CD14-positive monocyte (primary cell): ENCODE data around the gene GPR15LG. TPM values are rescaled to one million over a fixed set of nuclear protein-coding genes. Genes with fewer than 3 reads are reported as not detected.
A peak's percentile ranks its signal among the peaks of the same experiment; 100 is the strongest.

Source experiments
- DNase-seq, 3 donors: peaks; one replicate each; pipeline ENCODE4 v3.0.0-alpha.2; 2011 to 2022
- H2AFZ ChIP-seq: 2 replicates; pipeline ENCODE4 v1.6.0; 2012; ENCODE audit warnings: mild to moderate bottlenecking, low read depth, low read length, inconsistent platforms; ENCODE audit not compliant: insufficient read depth, poor library complexity, severe bottlenecking
- H3K27ac ChIP-seq, 2 donors: 1 replicate in 1 of 2; 2 replicates in 1 of 2; pipeline ENCODE4 v1.5.1; 2012 to 2013; ENCODE audit warnings: low read length in 2 of 2, control low read depth in 1 of 2, inconsistent platforms in 1 of 2, low read depth in 1 of 2, mild to moderate bottlenecking in 1 of 2
- H3K27me3 ChIP-seq, 2 donors: one replicate each; pipeline versions ENCODE4 v1.6.0 to v1.6.1; 2011 to 2013; ENCODE audit warnings: low read length in 2 of 2; ENCODE audit not compliant: control insufficient read depth in 2 of 2, insufficient read depth in 2 of 2
- H3K36me3 ChIP-seq, 2 donors: replicated peaks in 1 of 2; 1 replicate in 1 of 2; 2 replicates in 1 of 2; pipeline versions ENCODE4 v1.5.1 to v1.6.1; 2012 to 2013; ENCODE audit warnings: low read length in 2 of 2, control low read depth in 1 of 2, inconsistent platforms in 1 of 2, mild to moderate bottlenecking in 1 of 2; ENCODE audit not compliant: insufficient read depth in 2 of 2, control insufficient read depth in 1 of 2
- H3K4me1 ChIP-seq, 2 donors: 1 replicate in 1 of 2; 2 replicates in 1 of 2; pipeline versions ENCODE4 v1.5.1 to v1.6.1; 2012 to 2013; ENCODE audit warnings: low read length in 2 of 2, control low read depth in 1 of 2, inconsistent platforms in 1 of 2, mild to moderate bottlenecking in 1 of 2, moderate library complexity in 1 of 2; ENCODE audit not compliant: insufficient read depth in 2 of 2, control insufficient read depth in 1 of 2
- H3K4me2 ChIP-seq: replicated peaks from 2 replicates; pipeline ENCODE3; 2012; ENCODE audit warnings: low read length, moderate library complexity, mild to moderate bottlenecking; ENCODE audit not compliant: poor library complexity, severe bottlenecking; ENCODE audit errors: extremely low read depth
- H3K4me3 ChIP-seq, 3 experiments: fragments of 200-600 bp in 1 of 3; sonication (generic) in 1 of 3; replicated peaks in 1 of 3; 1 replicate in 2 of 3; 2 replicates in 1 of 3; pipeline ENCODE4 v1.5.1; 2011 to 2013; ENCODE audit warnings: low read length in 3 of 3, mild to moderate bottlenecking in 3 of 3, control low read depth in 2 of 3, low read depth in 2 of 3, inconsistent platforms in 1 of 3, moderate library complexity in 1 of 3
- H3K79me2 ChIP-seq: 2 replicates; pipeline ENCODE4 v1.6.0; 2012; ENCODE audit warnings: mild to moderate bottlenecking, control low read depth, inconsistent platforms, low read length, moderate library complexity; ENCODE audit not compliant: insufficient read depth
- H3K9ac ChIP-seq: 2 replicates; pipeline ENCODE4 v1.6.0; 2017; ENCODE audit warnings: low read length, mild to moderate bottlenecking; ENCODE audit not compliant: insufficient read depth, poor library complexity, severe bottlenecking
- H3K9me3 ChIP-seq, 2 donors: replicated peaks in 1 of 2; 1 replicate in 1 of 2; 2 replicates in 1 of 2; pipeline versions ENCODE4 v1.5.1 to v1.6.1; 2012 to 2013; ENCODE audit warnings: low read length in 2 of 2, control low read depth in 1 of 2; ENCODE audit not compliant: control insufficient read depth in 1 of 2, insufficient read depth in 1 of 2
- H4K20me1 ChIP-seq: 2 replicates; pipeline ENCODE4 v1.6.0; 2012; ENCODE audit warnings: mild to moderate bottlenecking, low read length, control low read depth, moderate library complexity; ENCODE audit not compliant: insufficient read depth
- H3K27ac Mint-ChIP-seq, 7 donors: one replicate each; pipeline ENCODE4 v1.8.0; 2020; ENCODE audit warnings: mild to moderate bottlenecking in 7 of 7, mixed read lengths in 7 of 7, moderate library complexity in 6 of 7, inconsistent platforms in 2 of 7
- H3K27me3 Mint-ChIP-seq, 3 donors: one replicate each; pipeline ENCODE4 v1.8.0; 2021 to 2022; ENCODE audit warnings: low read depth in 3 of 3, mild to moderate bottlenecking in 3 of 3, mixed read lengths in 3 of 3, moderate library complexity in 3 of 3, inconsistent platforms in 1 of 3
- H3K36me3 Mint-ChIP-seq, 2 donors: one replicate each; pipeline ENCODE4 v1.8.0; 2020; ENCODE audit warnings: mixed read lengths in 2 of 2, inconsistent platforms in 1 of 2, mild to moderate bottlenecking in 1 of 2
- H3K4me1 Mint-ChIP-seq: one replicate; pipeline ENCODE4 v1.8.0; 2020; ENCODE audit warnings: mild to moderate bottlenecking, mixed read lengths
- H3K4me3 Mint-ChIP-seq, 2 donors: one replicate each; pipeline ENCODE4 v1.8.0; 2020; ENCODE audit warnings: mild to moderate bottlenecking in 2 of 2, mixed read lengths in 2 of 2, moderate library complexity in 1 of 2
- H3K9me3 Mint-ChIP-seq, 7 donors: one replicate each; pipeline ENCODE4 v1.8.0; 2020 to 2022; ENCODE audit warnings: mixed read lengths in 7 of 7, mild to moderate bottlenecking in 6 of 7, moderate library complexity in 6 of 7, inconsistent platforms in 2 of 7
- WGBS: methylation state at CpG from one replicate; pipeline ENCODE4 v1.1.5; 2013; ENCODE audit warnings: missing lambda C conversion rate; ENCODE audit not compliant: insufficient coverage; 5-methylcytosine and 5-hydroxymethylcytosine counted together
- intact Hi-C, 2 donors: fragments of 100-400 bp; cut with micrococcal nuclease; formaldehyde crosslinking; loops; one replicate each; pipeline versions ENCODE4 v1.15.0 to v1.15.1; 2023
- polyA plus RNA-seq, 3 donors: library from polyadenylated mRNA; depleted of rRNA in 1 of 3; unstranded in 2 of 3; stranded (reverse) in 1 of 3; fragments of 300-500 nt in 2 of 3; fragments of >200 nt in 1 of 3; fragmentation: Illumina TruSeq in 2 of 3; gene quantifications; 1 replicate in 2 of 3; 2 replicates in 1 of 3; pipeline ENCODE4 v1.2.3, GENCODE V29; 2012 to 2021
- TF ChIP-seq, protein P1 (sequence below): fragments of 200-600 bp; IDR thresholded peaks from one replicate; pipeline ENCODE4 v1.8.0; 2022; ENCODE audit warnings: antibody characterized with exemption, mild to moderate bottlenecking

Gene GPR15LG
- polyA plus RNA-seq, 3 donors, result not detected

DNA sequence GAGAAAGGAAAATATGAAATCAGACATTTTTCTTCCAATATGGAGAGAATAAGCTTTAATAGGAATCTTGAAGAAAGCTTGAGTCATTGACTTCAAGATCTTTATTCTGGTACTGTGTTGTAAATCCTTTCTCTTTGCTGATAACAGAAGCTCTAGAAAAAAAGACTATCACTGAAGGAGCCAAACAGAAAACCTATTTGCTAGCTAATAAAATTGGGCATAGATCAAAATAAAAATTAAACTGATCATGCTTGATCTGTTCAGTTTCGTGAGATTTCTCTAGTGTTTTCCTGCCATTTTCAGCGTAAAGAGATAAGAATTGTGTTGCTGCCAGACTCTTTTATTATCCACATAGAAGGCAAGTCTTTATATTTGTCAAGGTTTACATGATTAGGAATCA is 35.8 kb upstream of the GPR15LG start:
- Histone ChIP-seq H4K20me1 (no peaks in the 10 kb centered on the region), H3K9ac (no peak overlapping the region), H3K4me2 (no peak overlapping the region), H3K9me3 (no peaks in the 10 kb centered on the region), H3K27me3 (peaks cover 2 to 10% of the 10 kb centered on the region in 2 donors), H3K27ac (no peak overlapping the region), H3K36me3 (peaks cover 9 to 20% of the 10 kb centered on the region in 2 donors), H3K79me2 (peaks cover 31% of the 10 kb centered on the region), H2AFZ (peak overlapping the region; percentile 91), H3K4me1 (peaks cover 12 to 19% of the 10 kb centered on the region in 2 donors), H3K4me3 (no peak overlapping the region)
- DNase-seq, result no peak
- Mint-ChIP-seq H3K4me3 (no peak overlapping the region), H3K27ac (no peak overlapping the region), H3K9me3 (peaks cover 0 to 5% (median 2%) of the 10 kb centered on the region in 7 donors), H3K27me3 (peaks cover 12 to 24% (median 19%) of the 10 kb centered on the region in 3 donors), H3K36me3 (peaks cover 12 to 16% of the 10 kb centered on the region in 2 donors), H3K4me1 (peaks cover 19% of the 10 kb centered on the region)
- no CpG with 5 or more reads among the region's 2 CpGs for WGBS
- TF ChIP-seq, protein P1, sequence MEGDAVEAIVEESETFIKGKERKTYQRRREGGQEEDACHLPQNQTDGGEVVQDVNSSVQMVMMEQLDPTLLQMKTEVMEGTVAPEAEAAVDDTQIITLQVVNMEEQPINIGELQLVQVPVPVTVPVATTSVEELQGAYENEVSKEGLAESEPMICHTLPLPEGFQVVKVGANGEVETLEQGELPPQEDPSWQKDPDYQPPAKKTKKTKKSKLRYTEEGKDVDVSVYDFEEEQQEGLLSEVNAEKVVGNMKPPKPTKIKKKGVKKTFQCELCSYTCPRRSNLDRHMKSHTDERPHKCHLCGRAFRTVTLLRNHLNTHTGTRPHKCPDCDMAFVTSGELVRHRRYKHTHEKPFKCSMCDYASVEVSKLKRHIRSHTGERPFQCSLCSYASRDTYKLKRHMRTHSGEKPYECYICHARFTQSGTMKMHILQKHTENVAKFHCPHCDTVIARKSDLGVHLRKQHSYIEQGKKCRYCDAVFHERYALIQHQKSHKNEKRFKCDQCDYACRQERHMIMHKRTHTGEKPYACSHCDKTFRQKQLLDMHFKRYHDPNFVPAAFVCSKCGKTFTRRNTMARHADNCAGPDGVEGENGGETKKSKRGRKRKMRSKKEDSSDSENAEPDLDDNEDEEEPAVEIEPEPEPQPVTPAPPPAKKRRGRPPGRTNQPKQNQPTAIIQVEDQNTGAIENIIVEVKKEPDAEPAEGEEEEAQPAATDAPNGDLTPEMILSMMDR, result no peak
- intact Hi-C loops, result loop anchor here (2.0 to 5.0 kb wide), 2 partner anchors 191 to 194 kb away; partner anchors contain the start of gene CCSER2 (in 1 of the 2)

DNA sequence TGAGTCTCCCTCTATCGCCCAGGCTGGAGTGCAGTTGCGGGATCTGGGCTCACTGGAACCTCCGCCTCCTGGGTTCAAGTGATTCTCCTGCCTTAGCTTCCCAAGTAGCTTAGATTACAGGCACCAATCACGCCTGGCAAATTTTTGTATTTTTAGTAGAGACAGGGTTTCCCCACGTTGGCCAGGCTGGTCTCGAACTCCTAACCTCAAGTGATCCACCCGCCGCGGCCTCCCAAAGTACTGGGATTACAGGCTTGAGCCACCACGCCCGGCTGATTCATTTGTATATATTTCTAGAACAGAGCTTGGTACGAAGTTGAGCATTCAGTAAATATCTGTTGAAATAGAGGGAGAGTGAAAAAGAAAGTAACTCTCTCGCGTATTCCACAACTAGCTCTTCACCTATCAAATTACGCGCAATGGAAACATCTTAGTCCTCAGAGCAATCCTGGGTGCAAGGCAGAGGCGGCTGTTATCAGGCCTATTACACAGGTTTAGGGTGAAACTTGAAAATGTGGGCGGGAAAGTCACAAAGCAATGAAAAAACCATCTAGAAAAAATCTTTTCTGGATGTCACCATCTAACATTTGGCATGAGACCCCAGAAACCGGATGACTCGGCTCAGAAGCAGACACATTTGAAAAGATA is 35.0 kb upstream of the GPR15LG start:
- WGBS, result 65% methylated on average over 6 of the region's 20 CpGs
- H3K4me3 Mint-ChIP-seq, result peak overlapping the region; percentile 92
- H4K20me1 ChIP-seq, result no peaks in the 10 kb centered on the region
- peaks cover 2 to 10% of the 10 kb centered on the region in 2 donors for H3K27me3 ChIP-seq
- peak overlapping the region; percentile 91 for H2AFZ ChIP-seq
- DNase-seq, result peak; percentile 10 to 17 (median 10)
- TF ChIP-seq, protein P1, result no peak
- peaks cover 31% of the 10 kb centered on the region for H3K79me2 ChIP-seq
- peak overlapping the region; percentile 86 for H3K4me2 ChIP-seq
- peaks cover 12 to 19% of the 10 kb centered on the region in 2 donors for H3K4me1 ChIP-seq
- peaks cover 17 to 28% of the 10 kb centered on the region in 2 donors for H3K36me3 ChIP-seq
- peak overlapping the region; percentile 92 to 93 for H3K27ac ChIP-seq
- intact Hi-C loops, result loop anchor here (2.0 to 5.0 kb wide), 2 partner anchors 190 to 194 kb away; partner anchors contain the start of gene CCSER2 (in 1 of the 2)
- peak overlapping the region; percentile 68 to 93 (median 82) for H3K4me3 ChIP-seq
- H3K9me3 Mint-ChIP-seq, result peaks cover 0 to 5% (median 2%) of the 10 kb centered on the region in 7 donors
- H3K4me1 Mint-ChIP-seq, result peaks cover 19% of the 10 kb centered on the region
- peak overlapping the region; percentile 94 to 99 (median 99) for H3K27ac Mint-ChIP-seq
- H3K27me3 Mint-ChIP-seq, result peaks cover 8 to 18% (median 18%) of the 10 kb centered on the region in 3 donors
- H3K36me3 Mint-ChIP-seq, result peaks cover 20 to 24% of the 10 kb centered on the region in 2 donors
- H3K9ac ChIP-seq, result peak overlapping the region; percentile 93
- H3K9me3 ChIP-seq, result no peaks in the 10 kb centered on the region
